ENCODE results near the gene RUVBL1. TPM values are rescaled to one million over a fixed set of nuclear protein-coding genes. Genes with fewer than 3 reads are reported as not detected.

RUVBL1 gene
- total and polyA plus RNA-seq, 2 of the 4 experiments (the other 2 are of a cell fraction), result 68.7 to 83.3 TPM

DNA sequence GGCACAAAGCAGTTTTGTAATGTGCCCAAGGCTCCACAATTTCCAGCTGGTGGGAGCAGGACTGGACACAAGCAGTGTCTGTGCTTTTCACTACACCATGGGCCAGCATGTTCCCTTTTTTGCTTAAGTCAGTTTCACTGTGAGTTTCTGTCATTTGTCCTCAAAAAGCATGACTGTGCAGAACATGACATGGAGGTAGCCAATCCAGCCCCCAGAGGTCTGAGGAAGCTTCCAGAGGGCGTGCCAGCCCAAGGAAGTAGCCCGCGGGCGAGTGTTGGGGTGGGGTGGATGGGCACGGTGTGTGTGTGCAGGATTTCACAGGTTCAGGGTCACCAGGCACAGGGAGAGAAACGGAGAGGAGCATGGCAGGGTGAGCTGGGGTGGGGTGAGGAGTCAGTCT is 21.7 kb upstream of the RUVBL1 start:
- dilution Hi-C loops (cut with HindIII; ENCODE audit: low sequenced_read_pairs, unreplicated experiment), result no loop called here
- POLR2A ChIA-PET (ENCODE audit: unreplicated experiment), result no interaction called here

More for the DNA sequence above, 21.7 kb upstream of the RUVBL1 start:
- no peak overlapping the region for H3K27ac ChIP-seq (ENCODE audit: insufficient read depth, low read length)
- no peak overlapping the region for H3K14ac ChIP-seq (replicated peaks; ENCODE audit: low read depth, low read length)
- ATAC-seq (ENCODE audit: low read depth) (no peak), DNase-seq (no peak)
- H3K18ac ChIP-seq (ENCODE audit: low read depth, low read length), result no peak overlapping the region
- H2AK5ac ChIP-seq (ENCODE audit: low read depth, low read length), result no peak overlapping the region
- H4K5ac ChIP-seq (ENCODE audit: low read depth, low read length), result no peak overlapping the region
- 82% methylated on average over 4 of the region's 6 CpGs; no CpG with 5 or more reads in 1 of the 2 experiments for WGBS, 2 experiments (ENCODE audit: extremely low coverage in 2 of 2, insufficient read length in 1 of 2)
- H4K20me1 ChIP-seq (ENCODE audit: insufficient read depth, low read length), result no peaks in the 10 kb centered on the region
- peaks cover 7% of the 10 kb centered on the region for H3K27me3 ChIP-seq (ENCODE audit: control insufficient read depth, insufficient read depth, low read length)
- no peak overlapping the region for H2BK5ac ChIP-seq (ENCODE audit: low read depth, low read length, poor library complexity, severe bottlenecking)
- intact Hi-C loops (cut with micrococcal nuclease) (no loop called here), in situ Hi-C loops (cut with MboI; ENCODE audit: low sequenced_read_pairs) (no loop called here)
- H3K4me2 ChIP-seq (ENCODE audit: low read depth, low read length), result no peak overlapping the region
- no peaks in the 10 kb centered on the region for H3K79me1 ChIP-seq (ENCODE audit: low read depth in 1 of 2, low read length in 2 of 2)
- H4K91ac ChIP-seq (ENCODE audit: insufficient read depth, low read depth, low read length), result no peak overlapping the region
- no peaks in the 10 kb centered on the region for H3K36me3 ChIP-seq (ENCODE audit: control insufficient read depth, insufficient read depth, low read length)
- no peak for TF ChIP-seq RFX5 (IDR thresholded peaks at IDR 0.05; ENCODE audit: low read depth, low read length)
- TF ChIP-seq MAZ (IDR thresholded peaks at IDR 0.05; ENCODE audit: borderline replicate concordance, low read depth, low read length), result no peak
- TF ChIP-seq SMC3 (IDR thresholded peaks at IDR 0.05; ENCODE audit: low read depth, low read length), result no peak
- peak; percentile 47; the same call in 1 of the 2 replicates for TF ChIP-seq NFE2L2 (IDR thresholded peaks at IDR 0.05; ENCODE audit: low read depth, low read length)
- H3K56ac ChIP-seq (ENCODE audit: extremely low read depth, insufficient read depth, low read length), result no peak overlapping the region
- H3K4me1 ChIP-seq (ENCODE audit: control insufficient read depth, insufficient read depth, low read length), result no peaks in the 10 kb centered on the region; the same call in 1 of the 2 replicates
- H3K9me1 ChIP-seq (ENCODE audit: insufficient read depth, low read length), result peaks cover 8% of the 10 kb centered on the region; the same call in 1 of the 2 replicates
- no peaks in the 10 kb centered on the region for H3K9me3 ChIP-seq (ENCODE audit: control insufficient read depth, insufficient read depth, low read length)
- H2AK9ac ChIP-seq (replicated peaks; ENCODE audit: low read depth, low read length, poor library complexity), result peak overlapping the region; percentile 71
- H2AFZ ChIP-seq (replicated peaks; ENCODE audit: low read length, poor library complexity), result no peak overlapping the region
- no peak overlapping the region for H2BK15ac ChIP-seq (ENCODE audit: low read depth, low read length)
- CTCF ChIA-PET, result no interaction called here
- H2BK120ac ChIP-seq (ENCODE audit: low read depth, low read length), result no peak overlapping the region
- H3K9ac ChIP-seq (ENCODE audit: low read depth, low read length), result no peak overlapping the region
- BruUV-seq (replicated peaks), result no TSS peak
- no peak overlapping the region for H2BK20ac ChIP-seq (ENCODE audit: low read depth, low read length)
- no peak overlapping the region for H3K23ac ChIP-seq (ENCODE audit: low read depth, low read length)
- no peak overlapping the region for H3K4ac ChIP-seq (ENCODE audit: low read depth, low read length)
- no peak overlapping the region for H4K8ac ChIP-seq (ENCODE audit: low read depth in 2 of 2, low read length in 2 of 2)
- H3K4me3 ChIP-seq (ENCODE audit: insufficient read depth, low read depth, low read length), result no peak overlapping the region

All from IMR-90 (cell line).